ENCODE results near the gene GPRC5D.

The GPRC5D gene

DNA sequence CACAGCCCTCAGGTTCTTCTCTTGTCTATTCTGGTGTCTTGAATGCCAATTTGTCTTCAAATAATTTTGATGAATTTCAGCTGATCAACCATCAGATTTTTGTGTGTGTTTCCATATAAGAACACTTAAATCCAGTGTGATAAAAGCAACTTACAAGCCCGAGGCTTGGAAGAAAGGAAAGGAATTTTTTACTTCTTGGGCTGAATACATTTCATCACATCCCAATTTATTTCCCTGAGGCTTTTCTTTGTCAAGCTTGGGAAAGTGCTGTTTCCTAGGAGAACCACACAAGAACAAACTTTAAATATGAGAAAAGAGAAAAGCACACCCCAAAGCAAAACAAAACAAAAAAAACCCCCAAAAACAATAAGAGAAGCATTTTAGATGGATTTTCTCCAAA lies 26.6 kb downstream of the GPRC5D start:
- H3K4me3 ChIP-seq (ENCODE audit: low read depth, low read length) = no peak overlapping the region
- no peak for DNase-seq (ENCODE audit: low read depth)
- no peak for TF ChIP-seq POLR2A (IDR thresholded peaks at IDR 0.05; ENCODE audit: extremely low read depth, insufficient read length)
- TF ChIP-seq MAX (IDR thresholded peaks at IDR 0.05; ENCODE audit: low read depth, low read length) = no peak
- TF ChIP-seq MYC (IDR thresholded peaks at IDR 0.05; ENCODE audit: low read depth, low read length) = no peak
- TF ChIP-seq, protein P1, sequence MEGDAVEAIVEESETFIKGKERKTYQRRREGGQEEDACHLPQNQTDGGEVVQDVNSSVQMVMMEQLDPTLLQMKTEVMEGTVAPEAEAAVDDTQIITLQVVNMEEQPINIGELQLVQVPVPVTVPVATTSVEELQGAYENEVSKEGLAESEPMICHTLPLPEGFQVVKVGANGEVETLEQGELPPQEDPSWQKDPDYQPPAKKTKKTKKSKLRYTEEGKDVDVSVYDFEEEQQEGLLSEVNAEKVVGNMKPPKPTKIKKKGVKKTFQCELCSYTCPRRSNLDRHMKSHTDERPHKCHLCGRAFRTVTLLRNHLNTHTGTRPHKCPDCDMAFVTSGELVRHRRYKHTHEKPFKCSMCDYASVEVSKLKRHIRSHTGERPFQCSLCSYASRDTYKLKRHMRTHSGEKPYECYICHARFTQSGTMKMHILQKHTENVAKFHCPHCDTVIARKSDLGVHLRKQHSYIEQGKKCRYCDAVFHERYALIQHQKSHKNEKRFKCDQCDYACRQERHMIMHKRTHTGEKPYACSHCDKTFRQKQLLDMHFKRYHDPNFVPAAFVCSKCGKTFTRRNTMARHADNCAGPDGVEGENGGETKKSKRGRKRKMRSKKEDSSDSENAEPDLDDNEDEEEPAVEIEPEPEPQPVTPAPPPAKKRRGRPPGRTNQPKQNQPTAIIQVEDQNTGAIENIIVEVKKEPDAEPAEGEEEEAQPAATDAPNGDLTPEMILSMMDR (IDR thresholded peaks at IDR 0.05; ENCODE audit: low read depth, low read length) = no peak

DNA sequence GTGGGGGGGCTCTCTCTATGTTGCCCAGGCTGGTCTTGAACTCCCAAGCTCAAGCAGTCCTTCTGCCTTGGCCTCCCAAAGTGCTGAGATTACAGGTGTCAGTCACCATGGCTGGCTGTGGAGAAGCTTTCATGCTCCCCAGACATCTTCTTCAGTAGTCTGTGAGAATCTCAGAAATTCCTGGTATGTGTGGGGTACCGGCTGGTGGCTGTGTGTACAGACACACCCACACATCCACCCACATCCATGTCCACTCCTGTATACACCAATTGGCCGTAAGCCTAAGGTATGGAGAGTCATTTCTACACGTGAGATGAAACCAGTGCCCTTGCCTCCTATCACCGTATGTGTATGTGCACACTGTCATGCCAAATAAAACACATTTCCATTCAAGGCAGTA lies 27.8 kb downstream of the GPRC5D start:
- TF ChIP-seq, protein P1 (IDR thresholded peaks at IDR 0.05; ENCODE audit: low read depth, low read length) = no peak
- TF ChIP-seq MYC (IDR thresholded peaks at IDR 0.05; ENCODE audit: low read depth, low read length) (no peak), POLR2A (IDR thresholded peaks at IDR 0.05; ENCODE audit: extremely low read depth, insufficient read length) (no peak), MAX (IDR thresholded peaks at IDR 0.05; ENCODE audit: low read depth, low read length) (no peak)
- no peak for DNase-seq (ENCODE audit: low read depth)

DNA sequence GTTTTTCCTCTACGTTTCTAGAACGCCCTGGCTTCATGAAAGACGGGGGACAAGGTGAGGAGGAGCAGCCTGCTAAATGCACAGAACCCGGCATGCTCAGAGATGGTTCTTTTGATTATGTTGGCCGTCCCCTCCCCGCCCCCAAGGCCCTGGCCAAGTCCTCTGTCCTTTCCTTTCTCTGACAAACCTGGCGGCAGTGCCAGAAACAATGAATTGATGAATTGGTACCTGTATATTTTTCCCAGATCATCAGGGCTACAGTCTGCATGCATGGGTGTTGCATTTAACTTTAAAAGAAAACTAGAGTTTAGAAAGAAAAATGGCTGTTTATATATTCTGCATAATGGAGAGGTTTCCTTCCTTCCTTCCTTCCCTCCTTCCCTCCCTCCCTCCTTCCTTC lies 29.0 kb downstream of the GPRC5D start:
- TF ChIP-seq MAX (IDR thresholded peaks at IDR 0.05; ENCODE audit: low read depth, low read length) (no peak), MYC (IDR thresholded peaks at IDR 0.05; ENCODE audit: low read depth, low read length) (no peak), POLR2A (IDR thresholded peaks at IDR 0.05; ENCODE audit: extremely low read depth, insufficient read length) (no peak)
- TF ChIP-seq, protein P1 (IDR thresholded peaks at IDR 0.05; ENCODE audit: low read depth, low read length) = no peak
- no peak for DNase-seq (ENCODE audit: low read depth)
- H3K4me3 ChIP-seq (ENCODE audit: low read depth, low read length) = no peak overlapping the region

More for the DNA sequence above, 27.8 kb downstream of the GPRC5D start:
- H3K4me3 ChIP-seq (ENCODE audit: low read depth, low read length) = no peak overlapping the region

- no peak for TF ChIP-seq MAX (IDR thresholded peaks at IDR 0.05; ENCODE audit: low read depth, low read length)
- TF ChIP-seq, protein P1 (IDR thresholded peaks at IDR 0.05; ENCODE audit: low read depth, low read length) = no peak
- no peak for TF ChIP-seq MYC (IDR thresholded peaks at IDR 0.05; ENCODE audit: low read depth, low read length)
- TF ChIP-seq POLR2A (IDR thresholded peaks at IDR 0.05; ENCODE audit: extremely low read depth, insufficient read length) = no peak
- H3K4me3 ChIP-seq (ENCODE audit: low read depth, low read length) = no peak overlapping the region
- DNase-seq (ENCODE audit: low read depth) = no peak
Measured at GRCh38 chr12:12922191-12922616, 29.8 kb downstream of the GPRC5D start.

- no peak overlapping the region for H3K4me3 ChIP-seq (ENCODE audit: low read depth, low read length)
- DNase-seq (ENCODE audit: low read depth) = no peak
- TF ChIP-seq POLR2A (IDR thresholded peaks at IDR 0.05; ENCODE audit: extremely low read depth, insufficient read length) = no peak
- no peak for TF ChIP-seq MAX (IDR thresholded peaks at IDR 0.05; ENCODE audit: low read depth, low read length)
- TF ChIP-seq MYC (IDR thresholded peaks at IDR 0.05; ENCODE audit: low read depth, low read length) = no peak
- TF ChIP-seq, protein P1 (IDR thresholded peaks at IDR 0.05; ENCODE audit: low read depth, low read length) = no peak
Measured at GRCh38 chr12:12919666-12920435, 32.1 kb downstream of the GPRC5D start.

All from NB4 (cell line).